Fibroblast of lung (primary cell): ENCODE measurements around the gene RGS7. TPM values are rescaled to one million over a fixed set of nuclear protein-coding genes. Genes with fewer than 3 reads are reported as not detected.
A peak's percentile ranks its signal among the peaks of the same experiment; 100 is the strongest.

Experiments used
- DNase-seq, 2 donors: peaks; one replicate each; pipeline versions ENCODE4 v3.0.0 to v3.0.0-alpha.2; 2010; ENCODE audit warnings: low read depth in 2 of 2
- H2AFZ ChIP-seq: 2 replicates; pipeline ENCODE4 v1.5.1; 2012; ENCODE audit warnings: low read length, control low read depth, inconsistent platforms
- H3K27ac ChIP-seq: 2 replicates; pipeline ENCODE4 v1.5.1; 2011; ENCODE audit warnings: low read length, control low read depth; ENCODE audit not compliant: insufficient read depth
- H3K27me3 ChIP-seq: 2 replicates; pipeline ENCODE4 v1.5.1; 2011; ENCODE audit warnings: mild to moderate bottlenecking, low read length; ENCODE audit not compliant: control insufficient read depth, insufficient read depth
- H3K36me3 ChIP-seq: 2 replicates; pipeline ENCODE4 v1.5.1; 2011; ENCODE audit warnings: low read length; ENCODE audit not compliant: control insufficient read depth, insufficient read depth
- H3K4me1 ChIP-seq: 2 replicates; pipeline ENCODE4 v1.5.1; 2011; ENCODE audit warnings: low read length; ENCODE audit not compliant: control insufficient read depth, insufficient read depth; ENCODE audit errors: extremely low read depth
- H3K4me2 ChIP-seq: 2 replicates; pipeline ENCODE4 v1.5.1; 2011; ENCODE audit warnings: low read length, control low read depth; ENCODE audit not compliant: insufficient read depth; ENCODE audit errors: extremely low read depth
- H3K4me3 ChIP-seq, 4 experiments: fragments of 200-600 bp in 1 of 4; sonication (generic) in 1 of 4; replicated peaks in 1 of 4; 2 replicates each; pipeline ENCODE4 v1.5.1; 2011 to 2016; ENCODE audit warnings: low read length in 4 of 4, low read depth in 3 of 4, mild to moderate bottlenecking in 3 of 4, control low read depth in 2 of 4, inconsistent platforms in 1 of 4, mixed read lengths in 1 of 4; ENCODE audit not compliant: insufficient read depth in 1 of 4; ENCODE audit errors: control extremely low read depth in 1 of 4
- H3K79me2 ChIP-seq: 2 replicates; pipeline ENCODE4 v1.5.1; 2012; ENCODE audit warnings: mild to moderate bottlenecking, low read length, inconsistent platforms; ENCODE audit not compliant: control insufficient read depth, insufficient read depth
- H3K9ac ChIP-seq: 2 replicates; pipeline ENCODE4 v1.5.1; 2011; ENCODE audit warnings: mild to moderate bottlenecking, low read length, control low read depth; ENCODE audit not compliant: insufficient read depth
- H3K9me3 ChIP-seq: 2 replicates; pipeline ENCODE4 v1.5.1; 2012; ENCODE audit warnings: low read depth, low read length; ENCODE audit not compliant: control insufficient read depth, insufficient read depth
- H4K20me1 ChIP-seq: 2 replicates; pipeline ENCODE4 v1.5.1; 2011; ENCODE audit warnings: low read length; ENCODE audit not compliant: control insufficient read depth, insufficient read depth; ENCODE audit errors: extremely low read depth
- EZH2 ChIP-seq: IDR thresholded peaks from 2 replicates; pipeline ENCODE4 v1.5.1; 2012; ENCODE audit warnings: low read length, control low read depth, mild to moderate bottlenecking; ENCODE audit errors: missing control alignments
- polyA plus RNA-seq, 2 donors: library from polyadenylated mRNA; depleted of rRNA in 1 of 2; stranded (reverse) in 1 of 2; unstranded in 1 of 2; fragments of >200 nt; gene quantifications; 2 replicates each; pipeline ENCODE4 v1.2.1, GENCODE V29; 2011 to 2012; ENCODE audit warnings: missing spikeins in 1 of 2
- total RNA-seq: library from RNA; depleted of rRNA; stranded (reverse); fragments of >200 nt; gene quantifications from 2 replicates; pipeline ENCODE4 v1.2.1, GENCODE V29; 2014
- TF ChIP-seq, protein P1 (sequence below), 2 donors: IDR thresholded peaks in 1 of 2; conservative IDR thresholded peaks in 1 of 2; 1 replicate in 1 of 2; 2 replicates in 1 of 2; pipeline ENCODE4 v1.5.1; 2011 to 2012; ENCODE audit warnings: low read length in 2 of 2, control low read depth in 1 of 2, inconsistent platforms in 1 of 2, low read depth in 1 of 2, mild to moderate bottlenecking in 1 of 2

Gene RGS7
- total and polyA plus RNA-seq, 2 donors (not counting 1 experiment from before 2014, with no cell fraction given) = 3.6 to 4.2 TPM

DNA sequence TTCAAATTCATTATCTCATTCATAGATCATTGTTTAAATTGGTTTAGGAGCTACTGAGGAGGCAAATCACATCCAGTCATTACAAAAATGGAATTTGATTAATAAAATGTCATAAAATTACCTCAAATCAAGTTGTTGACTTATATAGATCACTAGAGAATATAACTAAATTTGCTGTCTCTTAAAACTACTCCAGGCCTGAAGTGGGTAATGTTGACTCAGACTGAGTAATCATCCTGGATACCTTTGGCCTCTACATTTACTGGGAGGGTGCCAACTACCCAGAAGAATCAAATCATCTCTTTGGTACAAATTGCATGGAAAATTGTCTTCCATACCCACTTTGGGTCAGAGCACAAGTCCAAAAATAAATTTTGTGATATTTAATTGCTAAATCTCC, 553.9 kb downstream of the RGS7 start:
- Histone ChIP-seq H3K9ac (no peak overlapping the region), H3K27ac (no peak overlapping the region), H3K27me3 (no peaks in the 10 kb centered on the region), H4K20me1 (no peaks in the 10 kb centered on the region), H3K79me2 (no peaks in the 10 kb centered on the region), H2AFZ (no peak overlapping the region), H3K9me3 (no peaks in the 10 kb centered on the region), H3K4me3 (no peak overlapping the region), H3K4me2 (no peak overlapping the region), H3K36me3 (no peaks in the 10 kb centered on the region), H3K4me1 (no peaks in the 10 kb centered on the region)
- TF ChIP-seq, protein P1, sequence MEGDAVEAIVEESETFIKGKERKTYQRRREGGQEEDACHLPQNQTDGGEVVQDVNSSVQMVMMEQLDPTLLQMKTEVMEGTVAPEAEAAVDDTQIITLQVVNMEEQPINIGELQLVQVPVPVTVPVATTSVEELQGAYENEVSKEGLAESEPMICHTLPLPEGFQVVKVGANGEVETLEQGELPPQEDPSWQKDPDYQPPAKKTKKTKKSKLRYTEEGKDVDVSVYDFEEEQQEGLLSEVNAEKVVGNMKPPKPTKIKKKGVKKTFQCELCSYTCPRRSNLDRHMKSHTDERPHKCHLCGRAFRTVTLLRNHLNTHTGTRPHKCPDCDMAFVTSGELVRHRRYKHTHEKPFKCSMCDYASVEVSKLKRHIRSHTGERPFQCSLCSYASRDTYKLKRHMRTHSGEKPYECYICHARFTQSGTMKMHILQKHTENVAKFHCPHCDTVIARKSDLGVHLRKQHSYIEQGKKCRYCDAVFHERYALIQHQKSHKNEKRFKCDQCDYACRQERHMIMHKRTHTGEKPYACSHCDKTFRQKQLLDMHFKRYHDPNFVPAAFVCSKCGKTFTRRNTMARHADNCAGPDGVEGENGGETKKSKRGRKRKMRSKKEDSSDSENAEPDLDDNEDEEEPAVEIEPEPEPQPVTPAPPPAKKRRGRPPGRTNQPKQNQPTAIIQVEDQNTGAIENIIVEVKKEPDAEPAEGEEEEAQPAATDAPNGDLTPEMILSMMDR (conservative IDR thresholded peaks at IDR 0.05 in 1 of 2, IDR thresholded peaks at IDR 0.05 in 1 of 2; ENCODE audit: low read depth in 1 of 2, low read length in 2 of 2) = no peak
- no peak for TF ChIP-seq EZH2
- peak; percentile 33 to 76 for DNase-seq

DNA sequence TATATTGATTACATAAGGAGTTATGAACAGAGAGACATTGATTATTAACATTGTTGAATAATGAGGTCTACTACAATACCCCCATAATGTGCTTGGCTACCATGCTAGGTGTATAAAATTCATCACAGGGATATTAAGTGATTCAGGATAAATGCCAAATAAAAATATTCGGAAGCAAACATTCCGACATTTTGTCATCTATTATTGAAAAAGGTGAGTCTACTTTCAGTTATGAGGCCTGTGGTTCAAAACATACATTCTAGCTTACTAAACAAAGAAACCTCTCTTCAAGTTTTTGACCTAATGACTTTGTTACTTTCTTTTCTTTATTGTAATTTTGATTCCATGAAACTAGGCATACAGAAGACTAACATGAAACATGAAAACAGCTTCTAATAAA, 554.7 kb downstream of the RGS7 start:
- Histone ChIP-seq H3K9ac (no peak overlapping the region), H3K27me3 (no peaks in the 10 kb centered on the region), H3K79me2 (no peaks in the 10 kb centered on the region), H3K4me2 (no peak overlapping the region), H2AFZ (no peak overlapping the region), H3K4me1 (no peaks in the 10 kb centered on the region), H4K20me1 (no peaks in the 10 kb centered on the region), H3K27ac (no peak overlapping the region), H3K9me3 (no peaks in the 10 kb centered on the region), H3K4me3 (no peak overlapping the region), H3K36me3 (no peaks in the 10 kb centered on the region)
- peak in 1 of 2 donors; percentile 18 for DNase-seq
- TF ChIP-seq, protein P1 (conservative IDR thresholded peaks at IDR 0.05 in 1 of 2, IDR thresholded peaks at IDR 0.05 in 1 of 2; ENCODE audit: low read depth in 1 of 2, low read length in 2 of 2) = no peak
- no peak for TF ChIP-seq EZH2

DNA sequence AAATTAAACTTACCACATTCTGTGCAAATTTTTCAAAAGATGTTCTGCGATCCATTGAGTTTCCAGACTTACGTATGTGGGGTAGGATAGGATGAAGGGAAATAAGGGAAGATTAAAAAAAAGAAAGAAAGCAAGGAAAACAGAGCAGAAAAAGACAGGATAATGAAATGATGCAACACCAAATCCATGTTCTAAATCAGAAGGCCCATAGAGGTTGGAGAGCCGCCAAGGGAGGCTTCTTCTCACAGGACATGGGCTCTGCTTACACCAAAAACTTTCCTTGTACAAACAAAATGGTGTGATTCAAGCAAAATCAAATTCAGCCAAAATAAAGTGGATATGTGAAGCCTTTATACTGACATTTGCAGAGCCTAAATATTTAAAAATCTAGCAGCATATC, 555.6 kb downstream of the RGS7 start:
- Histone ChIP-seq H2AFZ (no peak overlapping the region), H3K4me2 (no peak overlapping the region), H3K27me3 (no peaks in the 10 kb centered on the region), H3K4me3 (no peak overlapping the region), H3K79me2 (no peaks in the 10 kb centered on the region), H3K36me3 (no peaks in the 10 kb centered on the region), H3K4me1 (no peaks in the 10 kb centered on the region), H4K20me1 (no peaks in the 10 kb centered on the region), H3K9ac (no peak overlapping the region), H3K9me3 (no peaks in the 10 kb centered on the region), H3K27ac (no peak overlapping the region)
- peak in 1 of 2 donors; percentile 50 for DNase-seq
- no peak for TF ChIP-seq EZH2
- TF ChIP-seq, protein P1 (conservative IDR thresholded peaks at IDR 0.05 in 1 of 2, IDR thresholded peaks at IDR 0.05 in 1 of 2; ENCODE audit: low read depth in 1 of 2, low read length in 2 of 2) = no peak
